Heart left ventricle (tissue), 16 donors: ENCODE measurements around the gene MAGI1. TPM values are rescaled to one million over a fixed set of nuclear protein-coding genes. Genes with fewer than 3 reads are reported as not detected.

Experiments used
- ATAC-seq, 4 donors: fragments of 200-7000 bp; cut with Tn5 transposase; one replicate each; pipeline ENCODE4 v1.9.1; 2020 to 2022; ENCODE audit warnings: moderate library complexity in 4 of 4, mild to moderate bottlenecking in 3 of 4, moderate number of reproducible peaks in 1 of 4
- DNase-seq, 5 donors: peaks; one replicate each; pipeline ENCODE4 v3.0.0-alpha.2; 2020
- H3K27ac ChIP-seq, 12 donors: fragments of 200-600 bp; sonication (generic) in 4 of 12; one replicate each; pipeline versions ENCODE4 v1.5.0 to v1.8.0; 2016 to 2022; ENCODE audit warnings: mild to moderate bottlenecking in 2 of 12
- H3K27me3 ChIP-seq, 9 donors: fragments of 200-600 bp; sonication (generic) in 2 of 9; one replicate each; pipeline versions ENCODE4 v1.5.1 to v1.8.0; 2016 to 2022; ENCODE audit warnings: mild to moderate bottlenecking in 3 of 9
- H3K36me3 ChIP-seq, 9 donors: fragments of 200-600 bp; sonication (generic) in 2 of 9; one replicate each; pipeline versions ENCODE4 v1.5.0 to v1.8.0; 2018 to 2022; ENCODE audit warnings: mild to moderate bottlenecking in 2 of 9
- H3K4me1 ChIP-seq, 12 donors: fragments of 200-600 bp; sonication (generic) in 4 of 12; one replicate each; pipeline versions ENCODE4 v1.5.0 to v1.8.0; 2016 to 2022; ENCODE audit warnings: mild to moderate bottlenecking in 3 of 12
- H3K4me3 ChIP-seq, 12 donors: fragments of 200-600 bp; sonication (generic) in 4 of 12; one replicate each; pipeline versions ENCODE4 v1.5.0 to v1.8.0; 2017 to 2022; ENCODE audit warnings: mild to moderate bottlenecking in 9 of 12, moderate library complexity in 4 of 12
- H3K9me3 ChIP-seq, 12 donors: fragments of 200-600 bp; sonication (generic) in 4 of 12; one replicate each; pipeline versions ENCODE4 v1.5.0 to v1.8.0; 2016 to 2022; ENCODE audit warnings: mild to moderate bottlenecking in 1 of 12
- POLR2A ChIP-seq, 2 donors: fragments of 450-650 bp; IDR thresholded peaks; one replicate each; pipeline ENCODE4 v1.6.1; 2017; ENCODE audit warnings: antibody characterized with exemption in 2 of 2, mild to moderate bottlenecking in 2 of 2, moderate library complexity in 2 of 2
- WGBS, 4 donors: extraction: QIAGEN DNeasy Blood & Tissue Kit in 2 of 4; methylation state at CpG; one replicate each; pipeline versions ENCODE4 v1.1.5 to v1.1.7; 2013 to 2018; 5-methylcytosine and 5-hydroxymethylcytosine counted together
- intact Hi-C, 10 donors: fragments of 100-400 bp; cut with DNase I; formaldehyde crosslinking; loops; one replicate each; pipeline versions ENCODE4 v1.11.1 to v1.14.2; 2022
- polyA plus RNA-seq, 2 donors: library from polyadenylated mRNA; stranded (reverse); fragments of 200-250 nt; gene quantifications; one replicate each; pipeline ENCODE4 v1.2.3, GENCODE V29; 2013
- total RNA-seq, 9 donors: library from RNA; depleted of rRNA in 2 of 9; stranded (reverse); fragments of >200 nt in 2 of 9; fragmentation: NEBNext Ultra II Directional in 3 of 9; extraction: Animal tissue kit (Norgen Biotek cat#: 25700) in 3 of 9; gene quantifications; one replicate each; pipeline versions ENCODE4 v1.1.0 to v1.2.4, GENCODE V29; 2016 to 2023
- TF ChIP-seq, protein P1 (sequence below), 12 donors: fragments of 200-600 bp; sonication (generic) in 4 of 12; IDR thresholded peaks; one replicate each; pipeline versions ENCODE4 v1.5.0 to v1.8.0; 2018 to 2022; ENCODE audit warnings: antibody characterized with exemption in 12 of 12, mild to moderate bottlenecking in 5 of 12
- donor health status: ischemic (EF 13 %, LVEDD 7.1; RV severe dilation, severe dysfunction).
- donor health status: healthy with polysubstance abuse.
- donor health status: DM: no; HTN: yes; CAD: no.
- donor health status: DM: no; HTN: no; CAD: no.
- donor health status: ischemic (EF 25% LVEDD 6.9; RV normal size, moderate dysfunction).
- donor health status: ischemic (EF 25% LVEDD 5.7; RV mildly dilated, moderate dysfunction).
- donor health status: healthy.
- donor health status: DM: yes; HTN: yes; CAD: no.
- donor health status: ischemic (EF 35%, LVEDD 5.7; RV mildly dilated, moderate dysfunction).
- donor health status: nonischemic (EF 11% LVEDD 7.7; RV severe dilation, severe dysfunction).
- donor health status: DM: yes; HTN: yes; CAD: no.
- donor health status: PGD.
- donor health status: ischemic (EF 29% LVEDD 5.4; RV normal size, mild dysfunction).
- donor health status: nonischemic (EF 23%, LVEDD 6.1; RV moderate dilation, normal function).

The MAGI1 gene
- total and polyA plus RNA-seq, 11 donors = 18.5 to 52.1 (median 31.4) TPM

DNA sequence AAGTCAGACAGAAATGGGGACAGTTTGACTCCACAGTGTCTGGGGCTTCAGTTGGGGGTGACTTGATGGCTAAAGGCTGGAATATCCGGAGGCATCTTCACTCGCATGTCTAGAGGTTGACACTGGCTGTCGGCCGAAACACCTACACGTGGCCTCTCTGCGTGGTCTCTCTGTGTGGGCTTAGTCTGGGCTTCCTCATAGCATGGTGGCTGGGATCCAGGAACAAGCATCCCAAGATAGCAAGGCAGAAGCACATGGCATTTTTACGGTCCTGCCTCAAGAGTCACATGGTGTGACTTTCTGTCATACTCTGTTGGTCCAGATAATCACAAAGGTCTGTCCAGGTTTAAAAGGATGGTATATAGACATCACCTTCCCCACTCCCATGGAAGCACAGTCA lies 34.5 kb downstream of the MAGI1 start:
- H3K9me3 ChIP-seq = no peaks in the 10 kb centered on the region
- ATAC-seq = peak; percentile 70 to 89 (median 75)
- intact Hi-C loops = loop anchor here in 1 of 10 donors (5.0 kb wide), 1 partner anchor 67 kb away; no protein-coding TSS in a partner anchor

DNA sequence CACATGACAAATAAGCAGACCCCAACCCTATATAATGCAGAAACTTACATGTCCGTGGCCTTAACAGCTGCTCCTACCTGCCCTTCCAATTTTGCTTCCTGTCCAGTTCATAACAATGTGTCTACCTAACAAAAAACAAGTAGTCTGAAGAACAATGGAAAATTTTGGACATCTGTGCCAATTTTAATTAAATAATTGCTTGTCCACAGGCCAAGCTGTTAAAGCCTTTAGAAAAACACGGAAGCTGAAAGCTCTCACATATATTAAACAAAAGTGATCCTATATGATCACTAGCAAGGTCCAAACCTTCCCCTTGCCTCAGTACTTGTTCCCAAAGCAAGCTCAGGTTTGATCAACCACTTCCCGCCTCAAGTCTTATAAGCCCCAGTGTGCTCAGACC lies 37.1 kb downstream of the MAGI1 start:
- Histone ChIP-seq H3K27ac (peak overlapping the region in 6 of 12 donors; percentile 23 to 59 (median 36)), H3K4me1 (peaks cover 0 to 79% (median 31%) of the 10 kb centered on the region in 12 donors), H3K4me3 (no peak overlapping the region), H3K36me3 (no peaks in the 10 kb centered on the region), H3K27me3 (no peaks in the 10 kb centered on the region), H3K9me3 (no peaks in the 10 kb centered on the region)
- intact Hi-C loops = loop anchor here in 1 of 10 donors (5.0 kb wide), 1 partner anchor 64 kb away; no protein-coding TSS in a partner anchor
- TF ChIP-seq POLR2A (IDR thresholded peaks at IDR 0.05) = no peak
- TF ChIP-seq, protein P1, sequence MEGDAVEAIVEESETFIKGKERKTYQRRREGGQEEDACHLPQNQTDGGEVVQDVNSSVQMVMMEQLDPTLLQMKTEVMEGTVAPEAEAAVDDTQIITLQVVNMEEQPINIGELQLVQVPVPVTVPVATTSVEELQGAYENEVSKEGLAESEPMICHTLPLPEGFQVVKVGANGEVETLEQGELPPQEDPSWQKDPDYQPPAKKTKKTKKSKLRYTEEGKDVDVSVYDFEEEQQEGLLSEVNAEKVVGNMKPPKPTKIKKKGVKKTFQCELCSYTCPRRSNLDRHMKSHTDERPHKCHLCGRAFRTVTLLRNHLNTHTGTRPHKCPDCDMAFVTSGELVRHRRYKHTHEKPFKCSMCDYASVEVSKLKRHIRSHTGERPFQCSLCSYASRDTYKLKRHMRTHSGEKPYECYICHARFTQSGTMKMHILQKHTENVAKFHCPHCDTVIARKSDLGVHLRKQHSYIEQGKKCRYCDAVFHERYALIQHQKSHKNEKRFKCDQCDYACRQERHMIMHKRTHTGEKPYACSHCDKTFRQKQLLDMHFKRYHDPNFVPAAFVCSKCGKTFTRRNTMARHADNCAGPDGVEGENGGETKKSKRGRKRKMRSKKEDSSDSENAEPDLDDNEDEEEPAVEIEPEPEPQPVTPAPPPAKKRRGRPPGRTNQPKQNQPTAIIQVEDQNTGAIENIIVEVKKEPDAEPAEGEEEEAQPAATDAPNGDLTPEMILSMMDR (IDR thresholded peaks at IDR 0.05) = no peak
- ATAC-seq = peak in 1 of 4 donors; percentile 19
- no peak for DNase-seq
- 58 to 70% (median 65%) methylated on average over 3 of the region's 3 CpGs for WGBS, 4 donors

More for the DNA sequence above, 34.5 kb downstream of the MAGI1 start:
- TF ChIP-seq, protein P1 (IDR thresholded peaks at IDR 0.05) = no peak
- TF ChIP-seq POLR2A (IDR thresholded peaks at IDR 0.05) = no peak
- Histone ChIP-seq H3K27me3 (no peaks in the 10 kb centered on the region), H3K27ac (peak overlapping the region in 4 of 12 donors; percentile 7 to 30 (median 14)), H3K36me3 (no peaks in the 10 kb centered on the region), H3K4me3 (no peak overlapping the region), H3K4me1 (peaks cover 0 to 71% (median 24%) of the 10 kb centered on the region in 12 donors)
- 42 to 52% (median 44%) methylated on average over 7 of the region's 7 CpGs for WGBS, 4 donors
- peak in 4 of 5 donors; percentile 48 to 60 (median 52) for DNase-seq

DNA sequence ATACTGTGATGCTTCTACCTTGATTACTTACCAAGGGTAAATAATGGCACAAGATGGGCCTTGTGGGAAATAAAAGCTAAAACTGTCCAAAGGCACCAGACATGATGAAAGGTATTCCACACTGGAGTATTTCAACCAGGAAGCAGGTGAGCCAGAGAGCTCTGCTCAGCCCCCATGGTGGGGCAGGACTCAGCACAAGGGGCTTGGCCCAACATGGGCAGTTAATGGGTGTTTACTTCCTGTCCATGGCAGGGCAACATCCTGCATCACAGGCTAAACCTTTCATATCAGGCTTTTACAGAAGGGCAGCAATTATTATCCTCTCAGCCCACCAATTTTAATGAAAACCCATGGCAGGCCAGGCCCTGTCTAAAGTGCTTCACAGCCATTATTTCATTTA lies 38.2 kb downstream of the MAGI1 start:
- intact Hi-C loops = loop anchor here in 1 of 10 donors (5.0 kb wide), 1 partner anchor 63 kb away; no protein-coding TSS in a partner anchor

DNA sequence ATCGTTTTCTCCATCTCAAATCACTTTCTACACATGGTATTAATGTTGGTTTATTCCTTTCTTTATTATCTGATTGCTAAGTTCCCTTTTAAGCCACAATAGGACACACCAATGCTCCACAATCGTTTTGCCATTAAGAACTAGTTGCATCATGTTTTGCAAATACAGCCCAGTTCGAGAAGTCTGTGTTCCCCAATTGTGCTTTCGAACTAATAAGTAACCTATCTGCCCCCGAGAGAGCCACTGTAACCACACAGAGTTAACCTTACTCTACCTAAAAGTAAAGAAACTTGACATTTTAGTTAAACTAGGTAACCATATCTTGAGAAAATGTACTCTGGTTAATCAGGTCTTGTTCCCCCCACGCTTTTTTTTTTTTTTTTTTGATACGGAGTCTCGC lies 39.1 kb downstream of the MAGI1 start:
- no peak for ATAC-seq
- WGBS, 4 donors = 90 to 94% (median 93%) methylated on average over 8 of the region's 8 CpGs
- Histone ChIP-seq H3K27me3 (no peaks in the 10 kb centered on the region), H3K9me3 (no peaks in the 10 kb centered on the region), H3K36me3 (no peaks in the 10 kb centered on the region), H3K4me1 (peaks cover 0 to 93% (median 43%) of the 10 kb centered on the region in 12 donors), H3K27ac (no peak overlapping the region), H3K4me3 (no peak overlapping the region)
- TF ChIP-seq POLR2A (IDR thresholded peaks at IDR 0.05) = no peak
- TF ChIP-seq, protein P1 (IDR thresholded peaks at IDR 0.05) = no peak
- intact Hi-C loops = loop anchor here in 2 of 10 donors (5.0 kb wide), 2 partner anchors 37 to 62 kb away; no protein-coding TSS in a partner anchor
- no peak for DNase-seq

More for the DNA sequence above, 38.2 kb downstream of the MAGI1 start:
- DNase-seq (no peak), ATAC-seq (no peak)
- no peaks in the 10 kb centered on the region for H3K36me3 ChIP-seq
- no peaks in the 10 kb centered on the region for H3K9me3 ChIP-seq
- peaks cover 0 to 90% (median 40%) of the 10 kb centered on the region in 12 donors for H3K4me1 ChIP-seq
- no peaks in the 10 kb centered on the region for H3K27me3 ChIP-seq
- TF ChIP-seq POLR2A (IDR thresholded peaks at IDR 0.05) = no peak
- TF ChIP-seq, protein P1 (IDR thresholded peaks at IDR 0.05) = no peak
- peak overlapping the region in 5 of 12 donors; percentile 22 to 52 (median 35) for H3K27ac ChIP-seq
- no peak overlapping the region for H3K4me3 ChIP-seq
